HepG2 (cell line): ENCODE measurements around the gene R3HCC1L. TPM values are rescaled to one million over a fixed set of nuclear protein-coding genes. Genes with fewer than 3 reads are reported as not detected.

ENCODE experiments used
- ATAC-seq: fragments of 200-7000 bp; cut with Tn5 transposase; 3 replicates; pipeline ENCODE4 v1.9.1; 2020; ENCODE audit warnings: mild to moderate bottlenecking, moderate library complexity
- BruUV-seq: library from RNA; stranded (reverse); fragments of 400-500 nt; replicated peaks from 2 replicates; lab custom pipeline; 2021; lab: Mats Ljungman, UMichigan
- CTCF ChIA-PET: fragments of 300-600 bp; formaldehyde crosslinking; extraction: SDS; loops from one replicate; lab custom pipeline; 2021; ENCODE audit warnings: low total read pairs, inconsistent platforms, low intra/inter-chr PET ratio; lab: Yijun Ruan, JAX
- POLR2A ChIA-PET: fragments of 350-600 bp; sonication (Branson Sonifier 250); formaldehyde crosslinking; loops from one replicate; lab custom pipeline; 2020; ENCODE audit warnings: antibody characterized with exemption, inconsistent platforms; lab: Yijun Ruan, JAX
- DNase-seq: peaks from one replicate; pipeline ENCODE4 v3.0.0-alpha.2; 2015; ENCODE audit warnings: low spot score
- FAIRE-seq: peaks from 3 replicates; lab custom pipeline; 2011; peaks lifted over from hg19 to GRCh38; lab: Jason Lieb, UNC
- H2AFZ ChIP-seq: one replicate; pipeline ENCODE4 v1.6.1; 2011; ENCODE audit warnings: low read length, inconsistent platforms
- H3K27ac ChIP-seq: fragments of 300-600 bp; 3 replicates; pipeline ENCODE4 v1.8.0; 2011; ENCODE audit warnings: mixed run types, mild to moderate bottlenecking, mixed read lengths, low read length, inconsistent platforms; ENCODE audit not compliant: insufficient read depth; ENCODE audit errors: extremely low read length
- H3K27me3 ChIP-seq, 2 experiments: fragments of 200-600 bp in 1 of 2; 2 replicates in 1 of 2; 3 replicates in 1 of 2; pipeline versions ENCODE4 v1.6.0 to v1.8.0; 2011; ENCODE audit warnings: low read length in 2 of 2, mild to moderate bottlenecking in 2 of 2, moderate library complexity in 2 of 2, inconsistent platforms in 1 of 2; ENCODE audit not compliant: insufficient read depth in 2 of 2, control insufficient read depth in 1 of 2
- H3K36me3 ChIP-seq, 2 experiments: fragments of 200-600 bp in 1 of 2; replicated peaks in 1 of 2; 2 replicates in 1 of 2; 3 replicates in 1 of 2; pipeline versions ENCODE4 v1.5.1 to v1.8.0; 2011; ENCODE audit warnings: low read length in 2 of 2, inconsistent platforms in 1 of 2; ENCODE audit not compliant: insufficient read depth in 2 of 2, control insufficient read depth in 1 of 2
- H3K4me1 ChIP-seq: 2 replicates; pipeline ENCODE4 v1.5.1; 2012; ENCODE audit warnings: low read length, inconsistent platforms; ENCODE audit not compliant: insufficient read depth
- H3K4me2 ChIP-seq: 2 replicates; pipeline ENCODE4 v1.6.0; 2011; ENCODE audit warnings: low read depth, low read length, inconsistent platforms
- H3K4me3 ChIP-seq, 3 experiments: fragments of 200-600 bp in 1 of 3; sonication (generic), shearing (Covaris generic) in 1 of 3; replicated peaks in 1 of 3; 2 replicates each; pipeline ENCODE4 v1.5.1; 2011 to 2016; ENCODE audit warnings: low read length in 3 of 3, inconsistent platforms in 2 of 3, low read depth in 2 of 3, mild to moderate bottlenecking in 2 of 3, control low read depth in 1 of 3, mixed read lengths in 1 of 3; ENCODE audit not compliant: insufficient read depth in 1 of 3
- H3K79me2 ChIP-seq: one replicate; pipeline ENCODE4 v1.6.1; 2011; ENCODE audit warnings: low read length, inconsistent platforms; ENCODE audit not compliant: insufficient read depth
- H3K9ac ChIP-seq: 2 replicates; pipeline ENCODE4 v1.6.0; 2011; ENCODE audit warnings: mild to moderate bottlenecking, low read depth, low read length, inconsistent platforms; ENCODE audit not compliant: insufficient read depth
- H3K9me3 ChIP-seq: 2 replicates; pipeline ENCODE4 v1.5.1; 2012; ENCODE audit warnings: mild to moderate bottlenecking, low read length
- H4K20me1 ChIP-seq: 2 replicates; pipeline ENCODE4 v1.6.0; 2011; ENCODE audit warnings: inconsistent platforms, mild to moderate bottlenecking, low read length, moderate library complexity; ENCODE audit not compliant: insufficient read depth
- AGO2 ChIP-seq: fragments of 200-400 bp; formaldehyde crosslinking; optimal IDR thresholded peaks from 2 replicates; pipeline ENCODE3; 2017; ENCODE audit warnings: mild to moderate bottlenecking, low read depth, low read length, moderate library complexity
- MEIS1 ChIP-seq: sonication (generic); formaldehyde crosslinking; IDR thresholded peaks from 2 replicates; pipeline ENCODE4 v1.9.0; 2021; ENCODE audit warnings: mild to moderate bottlenecking, missing genetic modification reagents, moderate library complexity, borderline replicate concordance
- ZNF276 ChIP-seq: sonication (generic); formaldehyde crosslinking; IDR thresholded peaks from 2 replicates; pipeline ENCODE4 v1.4.0; 2020; ENCODE audit warnings: mild to moderate bottlenecking, low read depth, missing genetic modification reagents
- WGBS: methylation state at CpG from one replicate; pipeline ENCODE4 v1.1.6; 2017; ENCODE audit warnings: low lambda C conversion rate; 5-methylcytosine and 5-hydroxymethylcytosine counted together
- in situ Hi-C: cut with HindIII; loops from 2 replicates; pipeline ENCODE4 v1.10.0; 2017; ENCODE audit warnings: low pct_unique_long_range_greater_than_20kb; ENCODE audit not compliant: extremely low pct_ligation_motif_present
- intact Hi-C: fragments of 100-400 bp; cut with micrococcal nuclease; formaldehyde crosslinking; loops from one replicate; pipeline ENCODE4 v1.10.0; 2022; ENCODE audit not compliant: unreplicated experiment
- polyA plus RNA-seq, 8 experiments: library from polyadenylated mRNA; depleted of rRNA in 3 of 8; stranded (reverse) in 7 of 8; unstranded in 1 of 8; fragments of >200 nt; fragmentation: Illumina TruSeq in 4 of 8; extraction: Trizol in 4 of 8; gene quantifications; 2 replicates each; pipeline versions ENCODE4 v1.2.1 to v1.2.3, GENCODE V29; 2011 to 2016; ENCODE audit warnings: low read depth in 4 of 8, missing spikeins in 1 of 8, mixed read lengths in 1 of 8; ENCODE audit not compliant: insufficient read depth in 1 of 8
- total RNA-seq, 5 experiments: library from RNA; depleted of rRNA; stranded (reverse); fragments of >200 nt; fragmentation: Illumina TruSeq; extraction: Trizol; gene quantifications; 2 replicates each; pipeline ENCODE4 v1.2.3, GENCODE V29; 2016; ENCODE audit warnings: low read depth in 1 of 5

The R3HCC1L gene
- total and polyA plus RNA-seq, 2 of the 13 experiments (the other 11 are each of a cell fraction or from before 2014, with no cell fraction given): 6.5 to 12.2 TPM

- DNase-seq: no peak
- H3K9ac ChIP-seq: no peak overlapping the region
- in situ Hi-C loops (no loop called here), intact Hi-C loops (no loop called here)
- no peaks in the 10 kb centered on the region for H3K9me3 ChIP-seq
- no peak for FAIRE-seq
- no peak for TF ChIP-seq MEIS1 (CRISPR knock-in tag)
- peak; percentile 43 for TF ChIP-seq AGO2
- WGBS: 100% methylated on average over 1 of the region's 7 CpGs
- H2AFZ ChIP-seq: no peak overlapping the region
- H3K79me2 ChIP-seq: no peaks in the 10 kb centered on the region
- peaks cover 6 to 16% of the 10 kb centered on the region in 2 experiments; a peak in 4 of 5 replicates for H3K36me3 ChIP-seq
- H3K4me2 ChIP-seq: no peak overlapping the region
- no peaks in the 10 kb centered on the region for H4K20me1 ChIP-seq
- H3K27me3 ChIP-seq: no peaks in the 10 kb centered on the region
- H3K27ac ChIP-seq: no peak overlapping the region
- CTCF ChIA-PET: no interaction called here
- no TSS peak for BruUV-seq
- no peak for ATAC-seq
- H3K4me1 ChIP-seq: peaks cover 22% of the 10 kb centered on the region
- no peak overlapping the region for H3K4me3 ChIP-seq
- POLR2A ChIA-PET: no interaction called here
Observed at GRCh38 chr10:98252464-98252863, 118.0 kb downstream of the R3HCC1L start.

GRCh38 chr10:98253499-98253898 lies 119.0 kb downstream of the R3HCC1L start:
- H3K79me2 ChIP-seq: no peaks in the 10 kb centered on the region
- H3K9ac ChIP-seq: no peak overlapping the region
- POLR2A ChIA-PET: no interaction called here
- TF ChIP-seq AGO2 (peak; percentile 56), ZNF276 (CRISPR knock-in tag) (no peak)
- H3K4me2 ChIP-seq: no peak overlapping the region
- no peak for DNase-seq
- WGBS: 91% methylated on average over 17 of the region's 17 CpGs
- H2AFZ ChIP-seq: no peak overlapping the region
- H3K4me1 ChIP-seq: peaks cover 20% of the 10 kb centered on the region
- H3K4me3 ChIP-seq: no peak overlapping the region
- in situ Hi-C loops (no loop called here), intact Hi-C loops (no loop called here)
- no peak for ATAC-seq
- no peaks in the 10 kb centered on the region for H3K27me3 ChIP-seq
- H3K36me3 ChIP-seq: peaks cover 3 to 5% of the 10 kb centered on the region in 2 experiments; a peak in 3 of 5 replicates
- no TSS peak for BruUV-seq
- no peak overlapping the region for H3K27ac ChIP-seq
- no peaks in the 10 kb centered on the region for H3K9me3 ChIP-seq
- no peaks in the 10 kb centered on the region for H4K20me1 ChIP-seq
- CTCF ChIA-PET: no interaction called here
- no peak for FAIRE-seq
